A673 (cell line): ENCODE results near the gene SCYL1. TPM values are rescaled to one million over a fixed set of nuclear protein-coding genes. Genes with fewer than 3 reads are reported as not detected.

Experiments
- BruUV-seq: library from RNA; stranded (reverse); fragments of 400-500 nt; replicated peaks from 2 replicates; lab custom pipeline; 2021; lab: Mats Ljungman, UMichigan
- CTCF ChIA-PET: fragments of 300-600 bp; sonication (Branson Sonifier 250); formaldehyde crosslinking; loops from one replicate; lab custom pipeline; 2022; ENCODE audit warnings: antibody characterized with exemption; lab: Charles Lee
- POLR2A ChIA-PET: fragments of 300-600 bp; sonication (Branson Sonifier 250); formaldehyde crosslinking; loops from one replicate; lab custom pipeline; 2022; ENCODE audit warnings: antibody characterized with exemption; ENCODE audit not compliant: low non-redundant PET; lab: Charles Lee
- DNase-seq: peaks from one replicate; pipeline ENCODE4 v3.0.0-alpha.2; 2015; ENCODE audit warnings: low spot score
- H3K27ac ChIP-seq: fragments of 200-600 bp; sonication (generic); 2 replicates; pipeline ENCODE4 v1.5.1; 2016; ENCODE audit warnings: mixed run types, low read depth, mild to moderate bottlenecking, mixed read lengths, antibody characterized with exemption, low read length; ENCODE audit not compliant: poor library complexity, severe bottlenecking
- H3K27me3 ChIP-seq: fragments of 200-600 bp; sonication (generic); replicated peaks from 2 replicates; pipeline ENCODE4 v1.6.1; 2017; ENCODE audit warnings: mixed run types, low read depth, mild to moderate bottlenecking, mixed read lengths, antibody characterized with exemption, low read length; ENCODE audit not compliant: insufficient read depth, poor library complexity
- H3K36me3 ChIP-seq: fragments of 200-600 bp; sonication (generic); 2 replicates; pipeline ENCODE4 v1.6.1; 2016; ENCODE audit warnings: mixed run types, mild to moderate bottlenecking, mixed read lengths, antibody characterized with exemption, low read length; ENCODE audit not compliant: insufficient read depth, poor library complexity, severe bottlenecking
- H3K4me1 ChIP-seq: fragments of 200-600 bp; sonication (generic); 2 replicates; pipeline ENCODE4 v1.6.1; 2017; ENCODE audit warnings: mixed run types, mild to moderate bottlenecking, mixed read lengths, antibody characterized with exemption, low read length; ENCODE audit not compliant: insufficient read depth, poor library complexity, severe bottlenecking
- H3K4me3 ChIP-seq: fragments of 200-600 bp; sonication (generic); 2 replicates; pipeline ENCODE4 v1.5.1; 2016; ENCODE audit warnings: low read depth, mixed run types, mild to moderate bottlenecking, mixed read lengths, low read length; ENCODE audit not compliant: poor library complexity, severe bottlenecking
- H3K9me3 ChIP-seq: fragments of 200-600 bp; sonication (generic); 2 replicates; pipeline ENCODE4 v1.6.1; 2016; ENCODE audit warnings: mixed run types, low read depth, mild to moderate bottlenecking, mixed read lengths, antibody characterized with exemption, low read length; ENCODE audit not compliant: poor library complexity, severe bottlenecking
- EZH2 ChIP-seq: fragments of 200-600 bp; sonication (generic); IDR thresholded peaks from 2 replicates; pipeline ENCODE4 v1.6.1; 2017; ENCODE audit warnings: borderline replicate concordance, low read depth, mild to moderate bottlenecking, mixed read lengths, antibody characterized with exemption, low read length; ENCODE audit not compliant: poor library complexity, severe bottlenecking
- intact Hi-C: fragments of 100-400 bp; cut with micrococcal nuclease; formaldehyde crosslinking; loops from one replicate; pipeline ENCODE4 v1.10.0; 2022; ENCODE audit not compliant: unreplicated experiment
- total RNA-seq: library from RNA; stranded (reverse); gene quantifications from 2 replicates; pipeline ENCODE4 v1.2.3, GENCODE V29; 2021
- TF ChIP-seq, protein P1 (sequence below): fragments of 300-800, 200-600 bp; sonication (generic); conservative IDR thresholded peaks from 2 replicates; pipeline ENCODE4 v1.5.1; 2017; ENCODE audit warnings: low read depth, mild to moderate bottlenecking, antibody characterized with exemption, low read length, moderate library complexity, mixed read lengths

SCYL1 gene
- total RNA-seq, 1 experiment from 2014 or later = 90.6 TPM

DNA sequence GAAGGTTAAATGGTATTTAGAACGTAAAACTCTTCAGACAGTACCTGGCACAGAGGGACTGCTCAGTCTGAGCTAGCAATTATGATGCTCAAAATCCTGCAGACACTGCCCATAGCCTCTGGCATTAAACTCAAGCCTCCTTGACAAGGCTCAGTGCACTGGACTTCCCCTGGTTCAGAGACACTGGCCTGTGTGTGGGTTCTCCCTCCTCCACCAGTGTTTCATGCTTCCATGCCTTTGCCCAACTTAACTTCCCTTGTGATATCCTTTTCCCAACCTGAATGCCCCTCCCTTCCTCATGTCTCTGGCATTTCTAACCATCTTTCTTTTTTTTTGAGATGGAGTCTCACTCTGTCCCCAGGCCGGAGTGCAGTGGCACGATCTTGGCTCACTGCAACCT lies 24.2 kb downstream of the SCYL1 start:
- DNase-seq = no peak
- H3K36me3 ChIP-seq = peaks cover 11% of the 10 kb centered on the region
- CTCF ChIA-PET = no interaction called here
- H3K27ac ChIP-seq = no peak overlapping the region
- H3K27me3 ChIP-seq = no peaks in the 10 kb centered on the region
- H3K9me3 ChIP-seq = no peaks in the 10 kb centered on the region
- no peak overlapping the region for H3K4me3 ChIP-seq
- intact Hi-C loops = no loop called here
- BruUV-seq = no TSS peak
- POLR2A ChIA-PET = interaction anchor here (0.7 kb wide), 1 partner anchor 10 kb away, joined by 4 read pairs; no protein-coding TSS in a partner anchor
- no peak for TF ChIP-seq EZH2
- TF ChIP-seq, protein P1, sequence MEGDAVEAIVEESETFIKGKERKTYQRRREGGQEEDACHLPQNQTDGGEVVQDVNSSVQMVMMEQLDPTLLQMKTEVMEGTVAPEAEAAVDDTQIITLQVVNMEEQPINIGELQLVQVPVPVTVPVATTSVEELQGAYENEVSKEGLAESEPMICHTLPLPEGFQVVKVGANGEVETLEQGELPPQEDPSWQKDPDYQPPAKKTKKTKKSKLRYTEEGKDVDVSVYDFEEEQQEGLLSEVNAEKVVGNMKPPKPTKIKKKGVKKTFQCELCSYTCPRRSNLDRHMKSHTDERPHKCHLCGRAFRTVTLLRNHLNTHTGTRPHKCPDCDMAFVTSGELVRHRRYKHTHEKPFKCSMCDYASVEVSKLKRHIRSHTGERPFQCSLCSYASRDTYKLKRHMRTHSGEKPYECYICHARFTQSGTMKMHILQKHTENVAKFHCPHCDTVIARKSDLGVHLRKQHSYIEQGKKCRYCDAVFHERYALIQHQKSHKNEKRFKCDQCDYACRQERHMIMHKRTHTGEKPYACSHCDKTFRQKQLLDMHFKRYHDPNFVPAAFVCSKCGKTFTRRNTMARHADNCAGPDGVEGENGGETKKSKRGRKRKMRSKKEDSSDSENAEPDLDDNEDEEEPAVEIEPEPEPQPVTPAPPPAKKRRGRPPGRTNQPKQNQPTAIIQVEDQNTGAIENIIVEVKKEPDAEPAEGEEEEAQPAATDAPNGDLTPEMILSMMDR = no peak
- H3K4me1 ChIP-seq = peaks cover 16% of the 10 kb centered on the region

DNA sequence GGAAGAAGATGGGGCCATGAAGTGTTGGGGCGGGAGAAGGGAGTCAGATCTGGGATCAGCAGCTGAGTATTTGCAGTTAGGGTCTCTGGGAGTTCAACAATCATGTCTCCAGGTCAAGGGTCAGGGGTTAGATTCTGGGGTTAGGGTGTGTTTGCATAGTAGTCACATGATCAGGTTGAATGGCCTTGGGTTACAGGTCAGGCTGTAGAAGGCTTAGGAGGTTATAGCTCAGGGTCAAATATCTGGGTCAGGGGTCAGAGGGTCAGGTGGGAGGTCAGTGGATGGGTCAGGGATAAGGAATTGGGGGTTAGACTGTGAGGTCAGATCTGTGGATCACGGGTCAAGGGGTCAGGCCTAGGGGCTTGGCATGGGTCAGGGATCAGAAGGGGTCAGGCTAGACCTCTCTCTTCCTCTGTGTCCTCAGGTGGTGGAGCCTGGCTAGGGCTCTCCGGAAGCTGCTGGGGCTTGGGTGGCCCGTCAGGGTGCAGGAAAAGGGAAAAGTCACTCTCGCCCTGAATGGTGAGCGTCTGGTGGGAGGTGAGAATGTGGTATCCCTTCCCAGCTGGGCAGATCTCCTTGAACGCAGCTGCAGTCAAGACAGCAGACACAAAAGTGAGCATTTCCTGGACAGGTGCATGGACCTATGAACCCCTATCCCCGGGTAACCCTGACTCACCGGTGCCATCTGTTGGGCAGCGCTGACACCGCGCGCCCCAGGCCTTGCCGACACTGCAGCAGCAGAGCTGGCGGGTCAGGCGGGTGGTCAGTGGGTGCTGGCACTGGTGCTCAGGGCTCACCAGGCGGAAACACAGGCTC lies 26.9 kb downstream of the SCYL1 start:
- Histone ChIP-seq H3K27ac (no peak overlapping the region), H3K9me3 (no peaks in the 10 kb centered on the region), H3K4me1 (peaks cover 13% of the 10 kb centered on the region), H3K4me3 (no peak overlapping the region), H3K36me3 (peaks cover 11% of the 10 kb centered on the region), H3K27me3 (no peaks in the 10 kb centered on the region)
- intact Hi-C loops = no loop called here
- peak; percentile 66 for DNase-seq
- no TSS peak for BruUV-seq
- ChIA-PET CTCF (no interaction called here), POLR2A (no interaction called here)
- TF ChIP-seq, protein P1 = peak; percentile 73
- TF ChIP-seq EZH2 = no peak

DNA sequence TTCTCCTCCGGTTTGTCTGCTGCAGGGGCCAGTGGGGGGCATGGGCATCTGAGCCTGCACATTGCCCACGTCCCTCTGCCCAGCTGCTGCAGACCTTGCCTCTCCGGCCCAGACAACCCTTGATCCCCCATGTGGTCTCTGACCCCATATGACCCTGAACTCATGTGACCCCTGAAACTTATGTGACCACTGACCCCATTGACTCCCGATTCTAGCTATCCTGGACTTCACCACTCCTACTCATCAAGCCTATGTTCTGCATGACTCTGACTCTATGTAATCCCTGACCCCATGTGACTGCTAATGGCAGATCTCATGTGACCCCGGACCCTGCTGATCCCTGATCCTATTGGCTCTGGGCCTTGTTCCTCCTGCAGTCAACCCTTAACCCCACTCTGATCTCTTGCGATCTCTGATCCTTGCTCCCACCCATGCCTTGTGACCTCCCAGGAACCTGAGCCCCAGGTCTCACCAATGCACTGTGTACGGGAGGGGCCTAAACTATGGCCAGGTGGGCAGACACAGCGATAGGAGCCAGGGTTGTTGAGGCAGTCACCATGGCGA lies 27.6 kb downstream of the SCYL1 start:
- CTCF ChIA-PET = no interaction called here
- H3K4me1 ChIP-seq = peaks cover 14% of the 10 kb centered on the region
- BruUV-seq = no TSS peak
- POLR2A ChIA-PET = no interaction called here
- no peak overlapping the region for H3K4me3 ChIP-seq
- DNase-seq = no peak
- TF ChIP-seq EZH2 = no peak
- TF ChIP-seq, protein P1 = no peak
- peaks cover 10% of the 10 kb centered on the region for H3K36me3 ChIP-seq
- no peaks in the 10 kb centered on the region for H3K9me3 ChIP-seq
- intact Hi-C loops = no loop called here
- H3K27ac ChIP-seq = no peak overlapping the region
- H3K27me3 ChIP-seq = no peaks in the 10 kb centered on the region
